ENCODE measurements around the gene ZNF280D.

Gene ZNF280D

DNA sequence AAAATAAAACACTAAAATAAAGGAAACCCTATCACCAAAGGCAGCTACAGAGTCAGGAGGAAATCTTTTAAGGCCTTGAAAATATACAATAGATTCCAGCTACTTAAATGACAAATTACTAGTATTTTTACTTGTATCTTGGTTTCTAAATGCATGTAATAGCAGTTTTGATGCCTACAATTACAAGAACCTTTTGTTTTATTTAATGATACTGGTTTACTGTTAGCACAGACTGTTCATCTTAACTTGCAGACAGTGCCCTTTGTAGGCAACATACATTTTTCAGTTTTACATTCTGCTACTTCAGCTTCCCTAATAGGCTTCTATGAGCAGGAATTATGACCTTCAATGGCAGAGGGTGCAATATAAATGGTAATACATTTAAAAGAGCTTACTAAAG is 54.1 kb downstream of the ZNF280D start:
- TF ChIP-seq, protein P1, sequence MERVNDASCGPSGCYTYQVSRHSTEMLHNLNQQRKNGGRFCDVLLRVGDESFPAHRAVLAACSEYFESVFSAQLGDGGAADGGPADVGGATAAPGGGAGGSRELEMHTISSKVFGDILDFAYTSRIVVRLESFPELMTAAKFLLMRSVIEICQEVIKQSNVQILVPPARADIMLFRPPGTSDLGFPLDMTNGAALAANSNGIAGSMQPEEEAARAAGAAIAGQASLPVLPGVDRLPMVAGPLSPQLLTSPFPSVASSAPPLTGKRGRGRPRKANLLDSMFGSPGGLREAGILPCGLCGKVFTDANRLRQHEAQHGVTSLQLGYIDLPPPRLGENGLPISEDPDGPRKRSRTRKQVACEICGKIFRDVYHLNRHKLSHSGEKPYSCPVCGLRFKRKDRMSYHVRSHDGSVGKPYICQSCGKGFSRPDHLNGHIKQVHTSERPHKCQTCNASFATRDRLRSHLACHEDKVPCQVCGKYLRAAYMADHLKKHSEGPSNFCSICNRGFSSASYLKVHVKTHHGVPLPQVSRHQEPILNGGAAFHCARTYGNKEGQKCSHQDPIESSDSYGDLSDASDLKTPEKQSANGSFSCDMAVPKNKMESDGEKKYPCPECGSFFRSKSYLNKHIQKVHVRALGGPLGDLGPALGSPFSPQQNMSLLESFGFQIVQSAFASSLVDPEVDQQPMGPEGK (CRISPR knock-in tag; IDR thresholded peaks at IDR 0.05; ENCODE audit: borderline replicate concordance), result no peak
- TF ChIP-seq CSDC2 (CRISPR knock-in tag; IDR thresholded peaks at IDR 0.05), result no peak
- ATAC-seq, result no peak

DNA sequence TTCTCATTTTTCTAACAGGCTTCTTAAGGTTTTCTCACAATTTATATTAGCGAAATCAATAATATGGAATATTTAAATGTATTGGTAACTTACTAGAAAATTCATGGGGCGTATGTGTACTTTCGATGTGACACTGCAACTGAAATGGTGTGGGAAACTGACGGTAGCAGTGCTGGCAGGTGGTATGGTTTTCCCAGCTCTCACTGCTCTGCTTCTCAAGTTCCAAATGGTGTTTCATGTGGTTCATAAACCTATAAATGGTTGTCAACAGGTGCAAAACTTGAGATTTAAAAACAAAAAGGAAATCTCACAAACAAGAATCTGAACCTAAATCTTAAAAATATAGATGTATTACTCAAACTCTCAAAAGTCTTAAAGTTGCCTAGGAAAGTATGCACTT is 54.7 kb downstream of the ZNF280D start:
- TF ChIP-seq POU6F1 (CRISPR knock-in tag; IDR thresholded peaks at IDR 0.05; ENCODE audit: borderline replicate concordance, low read depth), result no peak
- no peak for TF ChIP-seq ISL1 (CRISPR knock-in tag; IDR thresholded peaks at IDR 0.05)
- TF ChIP-seq PPARA (CRISPR knock-in tag; IDR thresholded peaks at IDR 0.05; ENCODE audit: borderline replicate concordance), result no peak
- no peak for TF ChIP-seq CSDC2 (CRISPR knock-in tag; IDR thresholded peaks at IDR 0.05)
- TF ChIP-seq TCF4 (CRISPR knock-in tag; IDR thresholded peaks at IDR 0.05; ENCODE audit: borderline replicate concordance), result no peak
- no peak for TF ChIP-seq ZNF565 (CRISPR knock-in tag; conservative IDR thresholded peaks at IDR 0.05; ENCODE audit: low read depth)
- no peak for TF ChIP-seq ARNTL (CRISPR knock-in tag; IDR thresholded peaks at IDR 0.05; ENCODE audit: borderline replicate concordance, low read depth)
- no peak for TF ChIP-seq ZFP3 (CRISPR knock-in tag; IDR thresholded peaks at IDR 0.05)
- TF ChIP-seq, protein P1 (CRISPR knock-in tag; IDR thresholded peaks at IDR 0.05; ENCODE audit: borderline replicate concordance), result no peak
- TF ChIP-seq SNAI2 (CRISPR knock-in tag; IDR thresholded peaks at IDR 0.05), result no peak
- TF ChIP-seq, protein P2, sequence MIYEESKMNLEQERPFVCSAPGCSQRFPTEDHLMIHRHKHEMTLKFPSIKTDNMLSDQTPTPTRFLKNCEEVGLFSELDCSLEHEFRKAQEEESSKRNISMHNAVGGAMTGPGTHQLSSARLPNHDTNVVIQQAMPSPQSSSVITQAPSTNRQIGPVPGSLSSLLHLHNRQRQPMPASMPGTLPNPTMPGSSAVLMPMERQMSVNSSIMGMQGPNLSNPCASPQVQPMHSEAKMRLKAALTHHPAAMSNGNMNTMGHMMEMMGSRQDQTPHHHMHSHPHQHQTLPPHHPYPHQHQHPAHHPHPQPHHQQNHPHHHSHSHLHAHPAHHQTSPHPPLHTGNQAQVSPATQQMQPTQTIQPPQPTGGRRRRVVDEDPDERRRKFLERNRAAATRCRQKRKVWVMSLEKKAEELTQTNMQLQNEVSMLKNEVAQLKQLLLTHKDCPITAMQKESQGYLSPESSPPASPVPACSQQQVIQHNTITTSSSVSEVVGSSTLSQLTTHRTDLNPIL (CRISPR knock-in tag; IDR thresholded peaks at IDR 0.05; ENCODE audit: low read depth), result no peak
- no peak for TF ChIP-seq ZNF8 (CRISPR knock-in tag; IDR thresholded peaks at IDR 0.05)
- TF ChIP-seq, protein P3, sequence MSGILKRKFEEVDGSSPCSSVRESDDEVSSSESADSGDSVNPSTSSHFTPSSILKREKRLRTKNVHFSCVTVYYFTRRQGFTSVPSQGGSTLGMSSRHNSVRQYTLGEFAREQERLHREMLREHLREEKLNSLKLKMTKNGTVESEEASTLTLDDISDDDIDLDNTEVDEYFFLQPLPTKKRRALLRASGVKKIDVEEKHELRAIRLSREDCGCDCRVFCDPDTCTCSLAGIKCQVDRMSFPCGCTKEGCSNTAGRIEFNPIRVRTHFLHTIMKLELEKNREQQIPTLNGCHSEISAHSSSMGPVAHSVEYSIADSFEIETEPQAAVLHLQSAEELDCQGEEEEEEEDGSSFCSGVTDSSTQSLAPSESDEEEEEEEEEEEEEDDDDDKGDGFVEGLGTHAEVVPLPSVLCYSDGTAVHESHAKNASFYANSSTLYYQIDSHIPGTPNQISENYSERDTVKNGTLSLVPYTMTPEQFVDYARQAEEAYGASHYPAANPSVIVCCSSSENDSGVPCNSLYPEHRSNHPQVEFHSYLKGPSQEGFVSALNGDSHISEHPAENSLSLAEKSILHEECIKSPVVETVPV (CRISPR knock-in tag; IDR thresholded peaks at IDR 0.05), result no peak
- no peak for TF ChIP-seq ESRRG (CRISPR knock-in tag; IDR thresholded peaks at IDR 0.05)
- ATAC-seq, result no peak

DNA sequence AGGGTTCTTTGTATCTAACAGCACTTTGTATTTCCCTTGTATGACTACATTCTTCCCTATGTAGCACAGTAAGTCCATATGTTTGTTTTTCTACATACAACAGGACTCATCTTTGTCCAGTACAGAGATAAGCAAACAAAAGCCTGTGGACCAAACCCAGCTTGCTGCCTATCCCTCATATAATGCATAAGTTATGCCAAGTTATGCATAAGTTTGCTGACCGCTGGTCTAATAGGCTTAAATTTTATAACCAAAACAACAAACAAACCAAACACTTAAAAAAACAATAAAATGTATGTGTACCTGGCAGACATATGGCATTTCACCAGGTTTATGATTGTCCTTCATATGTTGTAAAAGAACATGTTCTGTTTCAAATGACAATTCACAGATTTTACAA is 56.0 kb downstream of the ZNF280D start:
- TF ChIP-seq RARB (CRISPR knock-in tag; IDR thresholded peaks at IDR 0.05) (no peak), GLIS3 (CRISPR knock-in tag; IDR thresholded peaks at IDR 0.05) (no peak), ARNTL (CRISPR knock-in tag; IDR thresholded peaks at IDR 0.05; ENCODE audit: borderline replicate concordance, low read depth) (no peak), TCF4 (CRISPR knock-in tag; IDR thresholded peaks at IDR 0.05; ENCODE audit: borderline replicate concordance) (no peak), ZNF8 (CRISPR knock-in tag; IDR thresholded peaks at IDR 0.05) (no peak), BACH2 (CRISPR knock-in tag; IDR thresholded peaks at IDR 0.05; ENCODE audit: borderline replicate concordance) (no peak), ZNF70 (CRISPR knock-in tag; IDR thresholded peaks at IDR 0.05) (no peak), TSHZ2 (CRISPR knock-in tag; IDR thresholded peaks at IDR 0.05) (no peak), ZNF565 (CRISPR knock-in tag; conservative IDR thresholded peaks at IDR 0.05; ENCODE audit: low read depth) (no peak), OSR1 (CRISPR knock-in tag; IDR thresholded peaks at IDR 0.05) (no peak), ESRRG (CRISPR knock-in tag; IDR thresholded peaks at IDR 0.05) (no peak), ZC3H10 (CRISPR knock-in tag; IDR thresholded peaks at IDR 0.05) (no peak)
- TF ChIP-seq, protein P3 (CRISPR knock-in tag; IDR thresholded peaks at IDR 0.05), result no peak
- TF ChIP-seq, protein P1 (CRISPR knock-in tag; IDR thresholded peaks at IDR 0.05; ENCODE audit: borderline replicate concordance), result no peak
- TF ChIP-seq, protein P2 (CRISPR knock-in tag; IDR thresholded peaks at IDR 0.05; ENCODE audit: low read depth), result no peak
- ATAC-seq, result no peak
